Measurements from ENCODE around the gene MEIKIN. TPM values are rescaled to one million over a fixed set of nuclear protein-coding genes. Genes with fewer than 3 reads are reported as not detected.

Gene MEIKIN
- total RNA-seq, 1 experiment from 2014 or later: not detected

DNA sequence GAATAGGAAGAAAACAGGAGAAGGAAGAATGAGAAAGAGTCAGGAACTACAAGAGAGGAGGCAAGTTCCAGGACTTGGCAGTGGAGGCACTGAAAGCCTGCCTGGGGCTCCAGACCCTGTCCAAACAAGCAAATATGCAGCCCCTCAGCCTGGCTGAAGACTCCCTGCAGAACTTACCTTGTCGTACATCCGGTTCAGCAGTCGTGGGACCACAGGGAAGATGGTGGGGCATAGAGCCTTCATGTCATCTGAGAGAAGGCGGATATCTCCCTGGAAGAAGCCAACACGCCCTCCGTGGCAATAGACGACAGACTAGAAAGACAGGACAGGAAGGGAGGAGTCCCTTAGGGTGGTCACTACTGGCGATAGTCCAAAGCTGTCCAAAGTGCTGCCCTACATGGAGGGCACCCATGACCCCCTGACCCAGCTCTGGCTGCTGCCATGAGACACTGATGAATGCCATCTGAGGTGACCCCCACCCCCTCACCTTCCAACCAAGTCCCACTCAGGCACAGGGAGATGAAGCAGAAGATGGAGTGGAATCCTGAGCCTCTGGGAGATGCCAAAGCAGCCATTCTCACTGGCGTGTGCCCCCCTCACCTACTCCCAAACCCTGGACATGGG lies 27.7 kb upstream of the MEIKIN start:
- Histone ChIP-seq H4K20me1 (ENCODE audit: control insufficient read depth, insufficient read depth, insufficient read length) (no peaks in the 10 kb centered on the region), H2BK5ac (ENCODE audit: insufficient read length, low read length) (no peak overlapping the region), H3K9me3 (ENCODE audit: control insufficient read depth, low read depth, low read length) (no peaks in the 10 kb centered on the region), H3K79me2 (ENCODE audit: insufficient read depth, low read length) (no peaks in the 10 kb centered on the region), H3K18ac (ENCODE audit: insufficient read length, low read depth, low read length) (no peak overlapping the region), H2AK5ac (ENCODE audit: insufficient read length, low read length) (no peak overlapping the region), H4K5ac (ENCODE audit: insufficient read length, low read depth, low read length) (no peak overlapping the region), H2BK15ac (ENCODE audit: low read depth, low read length) (no peak overlapping the region), H3K56ac (ENCODE audit: insufficient read length, low read depth, low read length) (no peak overlapping the region), H2BK12ac (ENCODE audit: insufficient read length, low read depth, low read length) (no peak overlapping the region), H3K27ac (ENCODE audit: insufficient read length, low read depth, low read length) (no peak overlapping the region), H2BK20ac (ENCODE audit: low read depth, low read length, poor library complexity, severe bottlenecking) (no peak overlapping the region), H3K9ac (ENCODE audit: extremely low read depth, insufficient read length, low read length) (no peak overlapping the region), H4K91ac (ENCODE audit: insufficient read length, low read depth, low read length) (no peak overlapping the region), H3K14ac (ENCODE audit: insufficient read depth, low read length) (no peak overlapping the region), H2BK120ac (ENCODE audit: low read depth, low read length, poor library complexity, severe bottlenecking) (no peak overlapping the region), H3K79me1 (ENCODE audit: insufficient read depth, low read depth, low read length, poor library complexity, severe bottlenecking) (no peaks in the 10 kb centered on the region), H2AFZ (ENCODE audit: low read length) (no peak overlapping the region), H3K27me3 (ENCODE audit: insufficient read depth, low read length) (no peaks in the 10 kb centered on the region), H4K8ac (replicated peaks; ENCODE audit: insufficient read length, low read depth, low read length) (no peak overlapping the region), H3T11ph (ENCODE audit: low read length) (no peak overlapping the region), H3K23me2 (ENCODE audit: insufficient read length, low read depth, low read length, poor library complexity, severe bottlenecking) (no peaks in the 10 kb centered on the region), H3K4ac (ENCODE audit: low read depth, low read length) (no peak overlapping the region), H3K23ac (ENCODE audit: insufficient read length, low read depth, low read length) (no peak overlapping the region), H3K4me1 (ENCODE audit: insufficient read depth, low read length) (peaks cover 2% of the 10 kb centered on the region; the same call in 1 of the 2 replicates), H3K4me2 (ENCODE audit: insufficient read depth, insufficient read length, low read length) (no peak overlapping the region)
- peaks cover 14 to 16% of the 10 kb centered on the region in 2 experiments for H3K4me1 Mint-ChIP-seq
- no peak overlapping the region for H3K27ac Mint-ChIP-seq
- no peaks in the 10 kb centered on the region for H3K27me3 Mint-ChIP-seq (ENCODE audit: low read depth)
- no peaks in the 10 kb centered on the region; a peak in 1 of 7 replicates for H3K36me3 Mint-ChIP-seq (ENCODE audit: insufficient read depth in 1 of 3, low read depth in 3 of 3)
- DNase-seq: no peak
- H3K9me3 Mint-ChIP-seq: no peaks in the 10 kb centered on the region
- no peak overlapping the region for H3K4me3 Mint-ChIP-seq
- WGBS (ENCODE audit: extremely low coverage, insufficient read length, low lambda C conversion rate): no CpG with 5 or more reads among the region's 9 CpGs
- TF ChIP-seq, protein P1, sequence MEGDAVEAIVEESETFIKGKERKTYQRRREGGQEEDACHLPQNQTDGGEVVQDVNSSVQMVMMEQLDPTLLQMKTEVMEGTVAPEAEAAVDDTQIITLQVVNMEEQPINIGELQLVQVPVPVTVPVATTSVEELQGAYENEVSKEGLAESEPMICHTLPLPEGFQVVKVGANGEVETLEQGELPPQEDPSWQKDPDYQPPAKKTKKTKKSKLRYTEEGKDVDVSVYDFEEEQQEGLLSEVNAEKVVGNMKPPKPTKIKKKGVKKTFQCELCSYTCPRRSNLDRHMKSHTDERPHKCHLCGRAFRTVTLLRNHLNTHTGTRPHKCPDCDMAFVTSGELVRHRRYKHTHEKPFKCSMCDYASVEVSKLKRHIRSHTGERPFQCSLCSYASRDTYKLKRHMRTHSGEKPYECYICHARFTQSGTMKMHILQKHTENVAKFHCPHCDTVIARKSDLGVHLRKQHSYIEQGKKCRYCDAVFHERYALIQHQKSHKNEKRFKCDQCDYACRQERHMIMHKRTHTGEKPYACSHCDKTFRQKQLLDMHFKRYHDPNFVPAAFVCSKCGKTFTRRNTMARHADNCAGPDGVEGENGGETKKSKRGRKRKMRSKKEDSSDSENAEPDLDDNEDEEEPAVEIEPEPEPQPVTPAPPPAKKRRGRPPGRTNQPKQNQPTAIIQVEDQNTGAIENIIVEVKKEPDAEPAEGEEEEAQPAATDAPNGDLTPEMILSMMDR (conservative IDR thresholded peaks at IDR 0.05): no peak

All from H9 (cell line).